ENCODE data around the gene CALD1.

CALD1 gene

GRCh38 chr7:134778941-134779740, at the start of gene CALD1:
Gene CALD1 (plus strand): TSS chr7:134779634. CDS start chr7:134867734, 88,100 bp downstream.
- peaks cover 0 to 7% of the 10 kb centered on the region in 2 donors for H3K27me3 ChIP-seq (ENCODE audit: control insufficient read depth in 1 of 2, insufficient read depth in 2 of 2, low read length in 2 of 2)
- peaks cover 0 to 4% of the 10 kb centered on the region in 2 donors for H3K4me1 ChIP-seq (ENCODE audit: control insufficient read depth in 1 of 2, insufficient read depth in 2 of 2, low read length in 2 of 2)
- H3K9me3 ChIP-seq (ENCODE audit: control insufficient read depth in 1 of 2, low read length in 2 of 2): no peaks in the 10 kb centered on the region
- H3K9ac ChIP-seq (ENCODE audit: low read depth in 1 of 2, low read length in 2 of 2): peak within 1 kb of the TSS; percentile 50 to 58
- H3K36me3 ChIP-seq (ENCODE audit: control insufficient read depth in 1 of 2, insufficient read depth in 2 of 2, low read length in 2 of 2): no peaks in the 10 kb centered on the region
- H3K4me3 ChIP-seq (ENCODE audit: low read depth in 1 of 2, low read length in 2 of 2): peak within 1 kb of the TSS; percentile 62 to 67
- peak within 1 kb of the TSS; percentile 62 for H3K27ac ChIP-seq (ENCODE audit: low read depth, low read length)

- Histone ChIP-seq H3K27ac (ENCODE audit: low read depth, low read length) (peak overlapping the region; percentile 60), H3K9ac (ENCODE audit: low read depth in 1 of 2, low read length in 2 of 2) (no peak overlapping the region), H3K9me3 (ENCODE audit: control insufficient read depth in 1 of 2, low read length in 2 of 2) (no peaks in the 10 kb centered on the region), H3K27me3 (ENCODE audit: control insufficient read depth in 1 of 2, insufficient read depth in 2 of 2, low read length in 2 of 2) (no peaks in the 10 kb centered on the region), H3K4me3 (ENCODE audit: low read depth in 1 of 2, low read length in 2 of 2) (no peak overlapping the region), H3K4me1 (ENCODE audit: control insufficient read depth in 1 of 2, insufficient read depth in 2 of 2, low read length in 2 of 2) (peaks cover 0 to 3% of the 10 kb centered on the region in 2 donors), H3K36me3 (ENCODE audit: control insufficient read depth in 1 of 2, insufficient read depth in 2 of 2, low read length in 2 of 2) (no peaks in the 10 kb centered on the region)
Measured at GRCh38 chr7:134729895-134730294, 49.5 kb upstream of the CALD1 start.

GRCh38 chr7:134730411-134730829, 49.0 kb upstream of the CALD1 start:
- Histone ChIP-seq H3K36me3 (ENCODE audit: control insufficient read depth in 1 of 2, insufficient read depth in 2 of 2, low read length in 2 of 2) (no peaks in the 10 kb centered on the region), H3K4me3 (ENCODE audit: low read depth in 1 of 2, low read length in 2 of 2) (no peak overlapping the region), H3K27ac (ENCODE audit: low read depth, low read length) (no peak overlapping the region)

GRCh38 chr7:134731616-134732015, 47.8 kb upstream of the CALD1 start:
- Histone ChIP-seq H3K9me3 (ENCODE audit: control insufficient read depth in 1 of 2, low read length in 2 of 2) (no peaks in the 10 kb centered on the region), H3K4me1 (ENCODE audit: control insufficient read depth in 1 of 2, insufficient read depth in 2 of 2, low read length in 2 of 2) (peaks cover 0 to 3% of the 10 kb centered on the region in 2 donors), H3K27me3 (ENCODE audit: control insufficient read depth in 1 of 2, insufficient read depth in 2 of 2, low read length in 2 of 2) (no peaks in the 10 kb centered on the region), H3K4me3 (ENCODE audit: low read depth in 1 of 2, low read length in 2 of 2) (no peak overlapping the region), H3K36me3 (ENCODE audit: control insufficient read depth in 1 of 2, insufficient read depth in 2 of 2, low read length in 2 of 2) (no peaks in the 10 kb centered on the region), H3K9ac (ENCODE audit: low read depth in 1 of 2, low read length in 2 of 2) (no peak overlapping the region), H3K27ac (ENCODE audit: low read depth, low read length) (no peak overlapping the region)

More at GRCh38 chr7:134730411-134730829, 49.0 kb upstream of the CALD1 start:
- Histone ChIP-seq H3K4me1 (ENCODE audit: control insufficient read depth in 1 of 2, insufficient read depth in 2 of 2, low read length in 2 of 2) (peaks cover 0 to 3% of the 10 kb centered on the region in 2 donors), H3K9me3 (ENCODE audit: control insufficient read depth in 1 of 2, low read length in 2 of 2) (no peaks in the 10 kb centered on the region), H3K9ac (ENCODE audit: low read depth in 1 of 2, low read length in 2 of 2) (no peak overlapping the region), H3K27me3 (ENCODE audit: control insufficient read depth in 1 of 2, insufficient read depth in 2 of 2, low read length in 2 of 2) (no peaks in the 10 kb centered on the region)

- Histone ChIP-seq H3K4me1 (ENCODE audit: control insufficient read depth in 1 of 2, insufficient read depth in 2 of 2, low read length in 2 of 2) (peaks cover 0 to 3% of the 10 kb centered on the region in 2 donors), H3K9me3 (ENCODE audit: control insufficient read depth in 1 of 2, low read length in 2 of 2) (no peaks in the 10 kb centered on the region), H3K27ac (ENCODE audit: low read depth, low read length) (no peak overlapping the region), H3K9ac (ENCODE audit: low read depth in 1 of 2, low read length in 2 of 2) (no peak overlapping the region), H3K4me3 (ENCODE audit: low read depth in 1 of 2, low read length in 2 of 2) (no peak overlapping the region), H3K27me3 (ENCODE audit: control insufficient read depth in 1 of 2, insufficient read depth in 2 of 2, low read length in 2 of 2) (no peaks in the 10 kb centered on the region), H3K36me3 (ENCODE audit: control insufficient read depth in 1 of 2, insufficient read depth in 2 of 2, low read length in 2 of 2) (no peaks in the 10 kb centered on the region)
Measured at GRCh38 chr7:134732728-134733127, 46.7 kb upstream of the CALD1 start.

GRCh38 chr7:134736381-134736780, 43.1 kb upstream of the CALD1 start:
- H3K9me3 ChIP-seq (ENCODE audit: control insufficient read depth in 1 of 2, low read length in 2 of 2): no peaks in the 10 kb centered on the region
- no peaks in the 10 kb centered on the region for H3K27me3 ChIP-seq (ENCODE audit: control insufficient read depth in 1 of 2, insufficient read depth in 2 of 2, low read length in 2 of 2)
- H3K9ac ChIP-seq (ENCODE audit: low read depth in 1 of 2, low read length in 2 of 2): no peak overlapping the region
- H3K27ac ChIP-seq (ENCODE audit: low read depth, low read length): no peak overlapping the region
- H3K4me3 ChIP-seq (ENCODE audit: low read depth in 1 of 2, low read length in 2 of 2): no peak overlapping the region
- peaks cover 0 to 3% of the 10 kb centered on the region in 2 donors for H3K4me1 ChIP-seq (ENCODE audit: control insufficient read depth in 1 of 2, insufficient read depth in 2 of 2, low read length in 2 of 2)
- no peaks in the 10 kb centered on the region for H3K36me3 ChIP-seq (ENCODE audit: control insufficient read depth in 1 of 2, insufficient read depth in 2 of 2, low read length in 2 of 2)

- Histone ChIP-seq H3K4me1 (ENCODE audit: control insufficient read depth in 1 of 2, insufficient read depth in 2 of 2, low read length in 2 of 2) (peaks cover 3 to 8% of the 10 kb centered on the region in 2 donors), H3K9me3 (ENCODE audit: control insufficient read depth in 1 of 2, low read length in 2 of 2) (no peaks in the 10 kb centered on the region), H3K4me3 (ENCODE audit: low read depth in 1 of 2, low read length in 2 of 2) (no peak overlapping the region), H3K27me3 (ENCODE audit: control insufficient read depth in 1 of 2, insufficient read depth in 2 of 2, low read length in 2 of 2) (no peaks in the 10 kb centered on the region), H3K36me3 (ENCODE audit: control insufficient read depth in 1 of 2, insufficient read depth in 2 of 2, low read length in 2 of 2) (no peaks in the 10 kb centered on the region), H3K27ac (ENCODE audit: low read depth, low read length) (no peak overlapping the region), H3K9ac (ENCODE audit: low read depth in 1 of 2, low read length in 2 of 2) (no peak overlapping the region)
Measured at GRCh38 chr7:134737566-134738345, 41.7 kb upstream of the CALD1 start.

GRCh38 chr7:134739362-134739761, 40.1 kb upstream of the CALD1 start:
- Histone ChIP-seq H3K9me3 (ENCODE audit: control insufficient read depth in 1 of 2, low read length in 2 of 2) (no peaks in the 10 kb centered on the region), H3K36me3 (ENCODE audit: control insufficient read depth in 1 of 2, insufficient read depth in 2 of 2, low read length in 2 of 2) (no peaks in the 10 kb centered on the region), H3K4me3 (ENCODE audit: low read depth in 1 of 2, low read length in 2 of 2) (no peak overlapping the region), H3K27me3 (ENCODE audit: control insufficient read depth in 1 of 2, insufficient read depth in 2 of 2, low read length in 2 of 2) (no peaks in the 10 kb centered on the region), H3K9ac (ENCODE audit: low read depth in 1 of 2, low read length in 2 of 2) (no peak overlapping the region), H3K4me1 (ENCODE audit: control insufficient read depth in 1 of 2, insufficient read depth in 2 of 2, low read length in 2 of 2) (peaks cover 3 to 8% of the 10 kb centered on the region in 2 donors), H3K27ac (ENCODE audit: low read depth, low read length) (no peak overlapping the region)

- Histone ChIP-seq H3K9me3 (ENCODE audit: control insufficient read depth in 1 of 2, low read length in 2 of 2) (no peaks in the 10 kb centered on the region), H3K27ac (ENCODE audit: low read depth, low read length) (no peak overlapping the region), H3K4me3 (ENCODE audit: low read depth in 1 of 2, low read length in 2 of 2) (no peak overlapping the region), H3K36me3 (ENCODE audit: control insufficient read depth in 1 of 2, insufficient read depth in 2 of 2, low read length in 2 of 2) (no peaks in the 10 kb centered on the region), H3K27me3 (ENCODE audit: control insufficient read depth in 1 of 2, insufficient read depth in 2 of 2, low read length in 2 of 2) (peaks cover 0 to 4% of the 10 kb centered on the region in 2 donors), H3K4me1 (ENCODE audit: control insufficient read depth in 1 of 2, insufficient read depth in 2 of 2, low read length in 2 of 2) (peaks cover 3 to 8% of the 10 kb centered on the region in 2 donors), H3K9ac (ENCODE audit: low read depth in 1 of 2, low read length in 2 of 2) (no peak overlapping the region)
Measured at GRCh38 chr7:134740376-134740775, 39.1 kb upstream of the CALD1 start.

All from duodenal mucosa (tissue), 2 donors.